Stimulated activated naive CD8-positive, alpha-beta T cell treated with anti-CD3 and anti-CD28 coated beads, Interleukin-15, Interleukin-2, amounts not matched to agents 100 U/mL and 50 U/mL, for 24 hours (primary cell): Measurements from ENCODE around the gene CARD19.

Experiments used
- ATAC-seq: fragments of 150-1000 bp; cut with Tn5 transposase; one replicate; pipeline ENCODE4 v1.10.0; 2021
- DNase-seq: peaks from one replicate; pipeline ENCODE4 v3.0.0; 2021

Gene CARD19

GRCh38 chr9:93096131-93096802 is at the start of gene CARD19:
TSS of gene CARD19 (plus strand) at chr9:93096217. CDS start at chr9:93096346, 129 bp downstream.
- DNase-seq (peak; percentile 63), ATAC-seq (peak; percentile 5)

GRCh38 chr9:93048566-93049448 is 47.2 kb upstream of the CARD19 start:
- no peak for DNase-seq
- ATAC-seq: no peak

- DNase-seq (no peak), ATAC-seq (no peak)
These were observed 46.5 kb upstream of the CARD19 start for GRCh38 chr9:93049491-93049890.

GRCh38 chr9:93050231-93050630 is 45.8 kb upstream of the CARD19 start:
- ATAC-seq (no peak), DNase-seq (no peak)

GRCh38 chr9:93051680-93052089 is 44.3 kb upstream of the CARD19 start:
- ATAC-seq (no peak), DNase-seq (no peak)

- DNase-seq (no peak), ATAC-seq (no peak)
These were observed 43.1 kb upstream of the CARD19 start for GRCh38 chr9:93052791-93053540.

- ATAC-seq (no peak), DNase-seq (no peak)
These were observed 42.2 kb upstream of the CARD19 start for GRCh38 chr9:93053781-93054331.

- DNase-seq: no peak
- no peak for ATAC-seq
These were observed 41.0 kb upstream of the CARD19 start for GRCh38 chr9:93054758-93055704.

- DNase-seq (no peak), ATAC-seq (no peak)
These were observed 38.8 kb upstream of the CARD19 start for GRCh38 chr9:93057042-93057702.

GRCh38 chr9:93057703-93058354 is 38.2 kb upstream of the CARD19 start:
- ATAC-seq: peak; percentile 11
- no peak for DNase-seq

GRCh38 chr9:93058355-93059010 is 37.5 kb upstream of the CARD19 start, which contains the start of gene SUSD3:
TSS of gene SUSD3 (plus strand) at chr9:93058701. CDS start at chr9:93058743, 42 bp downstream.
- DNase-seq (peak; percentile 80), ATAC-seq (peak; percentile 69)

GRCh38 chr9:93059011-93059714 is 36.9 kb upstream of the CARD19 start:
- ATAC-seq (no peak), DNase-seq (peak; percentile 49)

GRCh38 chr9:93059715-93060578 is 36.1 kb upstream of the CARD19 start:
- DNase-seq: no peak
- no peak for ATAC-seq

GRCh38 chr9:93060746-93061259 is 35.2 kb upstream of the CARD19 start:
- no peak for ATAC-seq
- no peak for DNase-seq

GRCh38 chr9:93061260-93061751 is 34.7 kb upstream of the CARD19 start:
- ATAC-seq (no peak), DNase-seq (no peak)

GRCh38 chr9:93061791-93062763 is 33.9 kb upstream of the CARD19 start:
- peak; percentile 50 for DNase-seq
- ATAC-seq: no peak
